Fibroblast of the conjunctiva (primary cell): ENCODE results near the gene EEF2.
A peak's percentile ranks its signal among the peaks of the same experiment; 100 is the strongest.
"Not testable (repeated sequence)": the region's sequence is repeated elsewhere in the genome, so short reads cannot be mapped to it uniquely, and the experiment has no call there.

Source experiments
- DNase-seq: peaks from one replicate; pipeline ENCODE4 v3.0.0-alpha.2; 2010; ENCODE audit warnings: low read depth

The EEF2 gene

DNA sequence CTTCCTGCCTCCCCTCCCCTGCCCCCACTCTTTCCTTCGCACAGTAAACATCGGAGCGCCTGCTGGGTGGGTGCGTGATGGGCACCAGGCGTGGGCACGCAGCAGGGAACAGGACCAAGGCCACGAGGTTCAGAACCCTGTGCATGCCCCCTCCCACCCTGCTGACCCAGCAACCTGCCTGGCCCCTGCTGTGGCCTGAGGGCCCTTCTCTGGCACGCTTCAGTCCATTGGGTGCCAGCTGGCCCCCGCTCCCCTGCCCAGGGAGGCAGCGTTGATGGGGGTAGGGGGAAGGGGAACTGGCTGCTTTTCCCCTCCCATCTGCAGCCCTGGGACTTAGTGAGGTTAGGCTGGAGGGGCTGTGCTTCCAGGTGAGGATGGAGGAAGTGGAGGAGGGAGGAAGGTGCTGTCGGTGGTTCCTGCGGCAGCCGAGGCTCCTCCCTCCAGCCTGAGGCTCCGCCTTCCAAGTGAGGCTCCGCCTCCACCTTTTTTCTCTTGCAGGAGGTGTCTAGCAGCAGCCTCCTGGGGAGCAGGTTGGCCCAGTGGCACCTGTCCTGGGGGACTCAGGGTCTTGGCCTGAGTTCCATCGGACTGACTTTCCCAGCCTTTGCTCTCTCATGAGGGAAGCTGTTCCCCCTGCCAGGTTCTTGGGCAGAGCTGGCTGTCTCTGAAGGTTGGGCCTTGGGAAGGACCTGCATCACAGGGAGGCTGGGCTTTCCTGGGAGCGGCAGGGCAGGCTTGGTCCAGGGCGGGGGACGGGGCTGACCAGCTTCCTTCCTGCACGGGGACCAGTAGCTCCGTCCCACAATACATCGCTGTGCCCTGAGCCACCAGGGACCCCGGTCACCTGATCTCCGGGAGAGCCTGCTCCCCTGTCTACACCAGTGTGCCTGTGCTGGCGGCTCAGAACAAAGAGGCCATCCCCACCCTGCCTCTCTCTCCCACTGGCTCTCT lies 29.6 kb upstream of the EEF2 start:
- no peak for DNase-seq

DNA sequence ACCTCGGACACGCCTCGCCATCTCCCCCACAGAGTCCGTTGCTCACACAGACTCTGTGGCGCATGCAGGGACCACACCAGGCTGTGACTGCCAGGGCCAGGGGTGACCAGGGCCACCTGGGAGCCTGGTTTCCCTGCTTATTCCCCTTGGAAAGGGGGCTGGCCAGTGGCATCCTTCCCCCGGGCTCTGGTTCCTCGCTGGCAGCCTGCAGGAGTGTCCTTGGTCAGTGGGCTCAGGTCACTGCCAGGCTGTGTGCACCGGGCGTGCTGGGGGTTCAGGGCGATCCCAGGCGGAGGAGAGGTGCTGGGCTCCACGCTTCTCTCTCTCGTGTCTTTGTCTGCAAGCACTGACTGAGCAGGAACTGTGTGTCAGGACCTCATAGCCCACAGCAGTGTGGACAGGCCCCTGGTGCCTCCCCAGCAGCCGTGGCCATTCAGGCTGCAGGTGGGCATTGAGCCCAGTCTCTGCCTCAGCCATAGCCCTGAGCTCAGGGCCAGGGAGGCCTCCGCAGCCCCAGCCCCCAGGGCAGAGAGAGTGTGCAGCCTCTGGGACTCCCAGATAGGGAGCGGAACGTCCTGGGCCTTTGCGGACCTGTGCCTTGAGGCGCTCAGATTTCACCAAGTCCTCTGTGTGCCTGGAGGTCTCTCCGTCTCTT lies 28.8 kb upstream of the EEF2 start:
- no peak for DNase-seq

GRCh38 chr19:4012975-4013634 lies 27.8 kb upstream of the EEF2 start:
- DNase-seq: no peak

- no peak for DNase-seq
Observed at GRCh38 chr19:4012092-4012974, 27.1 kb upstream of the EEF2 start.

DNA sequence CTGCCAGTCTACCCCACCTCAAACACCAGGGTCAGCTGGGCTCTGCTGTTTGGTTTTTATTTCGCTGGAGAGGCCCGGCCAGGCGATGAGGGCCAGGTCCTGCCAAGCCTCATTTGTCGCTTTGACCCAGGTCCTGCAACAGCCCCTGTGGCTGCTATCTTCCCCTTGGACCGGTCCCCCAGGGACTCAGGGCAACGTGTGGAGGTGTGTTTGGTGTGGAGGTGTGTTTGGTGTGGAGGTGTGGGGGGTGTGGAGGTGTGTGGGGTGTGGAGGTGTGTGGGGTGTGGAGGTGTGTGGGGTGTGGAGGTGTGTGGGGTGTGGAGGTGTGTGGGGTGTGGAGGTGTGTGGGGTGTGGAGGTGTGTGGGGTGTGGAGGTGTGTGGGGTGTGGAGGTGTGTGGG lies 26.2 kb upstream of the EEF2 start:
- DNase-seq: not testable (repeated sequence)

GRCh38 chr19:4010808-4011110 lies 25.5 kb upstream of the EEF2 start:
- no peak for DNase-seq

DNA sequence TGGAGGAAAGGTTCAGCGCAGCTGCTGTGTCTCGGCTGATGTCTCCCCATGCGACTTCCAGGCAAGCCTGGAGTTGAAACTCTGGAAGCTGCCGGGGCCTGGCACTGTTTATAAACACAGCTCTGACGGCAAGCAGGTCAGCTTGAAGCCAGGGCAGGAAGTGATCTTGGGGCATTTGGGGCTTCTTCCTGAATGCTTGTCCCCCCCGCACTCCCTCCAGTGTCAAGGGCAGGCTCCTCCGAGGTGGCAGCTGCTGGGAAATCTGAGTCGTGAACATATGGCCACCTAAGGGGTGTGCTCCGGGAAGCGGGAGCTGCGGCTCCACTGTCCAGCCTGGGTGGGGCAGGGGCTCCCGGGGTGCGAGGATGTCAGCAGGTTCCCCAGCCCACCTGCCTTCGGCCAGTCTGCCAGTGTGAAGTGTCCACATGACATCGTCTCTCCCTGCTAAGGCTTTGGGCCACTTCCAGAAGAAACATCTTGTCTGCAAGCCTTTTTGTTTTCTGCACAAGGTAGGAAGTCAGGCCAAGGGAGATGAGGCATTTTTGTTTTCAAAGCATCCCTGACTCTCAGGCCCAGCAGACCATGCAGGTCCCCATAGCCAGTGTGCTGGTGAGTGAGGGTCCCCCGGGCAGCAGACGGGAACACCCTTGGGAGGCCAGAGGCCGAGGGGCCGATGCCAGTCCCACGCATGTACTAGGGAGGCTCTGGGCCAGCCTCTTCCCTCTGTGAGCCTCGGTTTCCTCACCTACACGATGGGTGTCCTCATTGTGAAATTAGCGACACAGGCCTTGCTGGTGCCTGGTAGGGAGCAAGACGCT lies 24.9 kb upstream of the EEF2 start:
- no peak for DNase-seq

- DNase-seq: no peak
Observed at GRCh38 chr19:4007836-4008539, 22.7 kb upstream of the EEF2 start.

GRCh38 chr19:4007021-4007835 lies 22.0 kb upstream of the EEF2 start, which contains the start of gene PIAS4:
Gene PIAS4, plus strand, starts transcription at chr19:4007736. Its CDS starts 25 bp downstream, at chr19:4007761.
- peak; percentile 86 for DNase-seq

- not testable (repeated sequence) for DNase-seq
Observed at GRCh38 chr19:4005436-4005835, 20.2 kb upstream of the EEF2 start.

- DNase-seq: not testable (repeated sequence)
Observed at GRCh38 chr19:4000798-4001197, 15.5 kb upstream of the EEF2 start.

DNA sequence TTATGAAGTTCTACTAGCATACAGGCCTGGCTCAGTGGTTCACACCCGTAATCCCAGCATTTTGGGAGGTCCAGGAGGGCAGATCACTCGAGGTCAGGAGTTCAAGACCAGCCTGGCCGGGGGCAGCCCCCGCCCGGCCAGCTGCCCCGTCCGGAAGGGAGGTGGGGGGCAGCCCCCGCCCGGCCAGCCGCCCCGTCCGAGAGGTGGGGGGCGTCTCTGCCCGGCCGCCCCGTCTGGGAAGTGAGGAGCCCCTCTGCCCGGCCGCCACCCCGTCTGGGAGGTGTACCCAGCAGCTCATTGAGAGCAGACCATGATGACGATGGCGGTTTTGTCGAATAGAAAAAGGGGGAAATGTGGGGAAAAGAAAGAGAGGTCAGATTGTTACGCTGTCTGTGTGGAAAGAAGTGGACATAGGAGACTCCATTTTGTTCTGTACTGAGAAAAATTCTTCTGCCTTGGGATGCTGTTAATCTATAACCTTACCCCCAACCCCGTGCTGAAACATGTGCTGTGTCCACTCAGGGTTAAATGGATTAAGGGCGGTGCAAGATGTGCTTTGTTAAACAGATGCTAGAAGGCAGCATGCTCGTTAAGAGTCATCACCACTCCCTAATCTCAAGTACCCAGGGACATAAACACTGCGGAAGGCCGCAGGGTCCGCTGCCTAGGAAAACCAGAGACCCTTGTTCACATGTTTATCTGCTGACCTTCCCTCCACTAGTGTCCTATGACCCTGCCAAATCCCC lies 13.6 kb upstream of the EEF2 start:
- DNase-seq: not testable (repeated sequence)

DNA sequence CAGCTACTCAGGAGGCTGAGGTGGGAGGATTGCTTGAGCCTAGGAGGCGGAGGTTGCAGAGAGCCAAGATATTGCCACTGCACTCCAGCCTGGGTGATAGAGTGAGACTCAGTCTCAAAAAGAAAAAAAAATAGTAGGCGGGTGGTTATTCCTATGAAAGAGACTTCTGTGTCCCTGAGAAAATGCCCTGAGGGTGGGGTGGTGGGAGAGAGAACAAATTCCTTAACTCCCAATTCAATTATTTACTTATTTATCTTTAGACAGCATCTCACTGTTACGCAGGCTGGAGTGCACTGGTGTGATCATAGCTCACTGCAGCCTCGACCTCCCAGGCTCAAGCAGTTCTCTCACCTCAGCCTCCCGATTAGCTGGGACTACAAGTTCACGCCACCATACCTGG lies 10.3 kb upstream of the EEF2 start:
- DNase-seq: no peak

DNA sequence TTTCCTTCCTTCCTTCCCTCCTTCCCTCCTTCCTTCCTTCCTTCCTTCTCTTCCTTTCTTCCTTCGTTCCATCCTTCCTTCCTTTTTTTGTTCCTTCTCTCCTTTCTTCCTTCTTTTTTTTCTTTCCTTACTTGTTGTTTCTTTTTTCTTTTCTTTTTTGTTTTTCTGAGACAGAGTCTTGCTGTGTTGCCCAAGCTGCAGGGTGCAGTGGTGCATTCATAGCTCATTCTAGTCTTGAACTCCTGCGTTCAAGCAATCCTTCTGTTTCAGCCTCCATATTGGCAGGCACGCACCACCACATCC lies 5.5 kb upstream of the EEF2 start:
- DNase-seq: no peak

DNA sequence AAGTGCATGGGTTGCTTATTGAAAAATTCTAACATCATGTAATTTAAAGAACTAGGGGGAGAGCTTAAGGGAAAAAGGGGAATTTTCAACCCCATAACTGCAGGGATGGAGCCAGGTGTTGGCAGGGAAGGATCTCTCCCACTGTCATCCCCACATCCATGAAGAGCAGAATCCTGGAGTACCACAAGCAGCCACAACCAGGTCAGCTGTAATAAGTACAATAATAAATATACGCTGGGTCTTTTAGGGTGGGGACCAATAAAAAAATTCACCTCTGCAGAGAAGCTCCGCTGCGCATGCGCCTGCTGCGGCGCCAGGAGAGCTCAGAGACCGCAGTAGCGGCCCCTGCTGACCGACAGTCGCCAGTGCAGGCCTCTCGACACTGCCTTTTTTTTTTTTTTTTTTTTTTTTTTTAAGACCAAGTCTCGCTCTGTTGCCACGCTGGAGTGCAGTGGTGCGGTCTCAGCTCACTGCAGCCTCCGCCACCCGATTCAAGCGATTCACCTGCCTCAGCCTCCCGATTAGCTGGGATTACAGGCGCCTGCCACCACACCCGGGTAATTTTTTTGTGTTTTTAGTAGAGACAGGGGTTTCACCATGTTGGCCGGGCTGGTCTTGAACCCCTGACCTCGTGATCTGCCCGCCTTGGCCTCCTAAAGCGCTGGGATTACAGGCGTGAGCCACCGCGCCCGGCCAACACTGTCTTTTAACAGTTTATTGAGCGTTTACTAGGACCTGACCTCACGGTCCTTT lies 2.5 kb upstream of the EEF2 start:
- DNase-seq: peak; percentile 78

DNA sequence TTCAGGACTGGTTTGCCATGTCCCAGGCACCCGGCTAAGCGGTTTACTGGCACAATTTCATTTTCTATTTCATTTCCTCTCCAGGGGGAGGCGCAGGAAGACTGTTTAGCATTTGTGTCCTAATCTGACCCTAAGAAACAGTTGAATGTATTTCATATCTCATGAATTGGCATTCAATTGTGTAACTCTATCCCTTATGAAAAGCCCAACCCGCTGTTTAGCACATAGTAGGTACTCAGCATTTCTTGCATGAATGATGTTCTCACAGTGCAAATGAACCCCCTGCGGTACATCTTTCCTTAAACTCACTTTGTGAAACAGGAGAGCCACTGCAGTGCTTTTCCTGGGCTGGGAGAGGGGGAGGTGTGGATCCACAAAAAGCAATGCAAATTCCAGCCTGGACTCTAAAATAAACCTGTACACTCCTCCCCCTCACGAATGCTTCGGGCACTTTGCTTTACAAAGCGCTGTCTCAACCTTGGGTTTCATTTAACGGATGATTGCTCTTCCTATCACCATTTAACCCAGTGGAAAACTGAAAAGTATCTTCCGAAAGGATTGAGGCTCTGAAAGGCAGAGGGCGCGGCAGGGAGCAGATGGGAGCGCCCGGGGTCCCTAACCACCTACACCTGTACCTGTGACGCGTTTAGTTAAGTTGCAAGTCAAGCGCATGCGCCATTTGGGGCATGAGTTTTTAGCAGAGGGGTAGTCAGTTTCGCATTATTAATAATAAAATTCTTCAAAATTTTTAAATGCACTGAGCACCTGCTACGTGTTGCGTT lies 1.2 kb upstream of the EEF2 start:
- DNase-seq: peak; percentile 71

GRCh38 chr19:3985643-3986259 lies 488 bp upstream of the EEF2 start:
- no peak for DNase-seq
